HG02981 (cell line): ENCODE data around the gene DYNLRB1.

Experiments used
- ATAC-seq: cut with Tn5 transposase; IDR thresholded peaks from one replicate; pipeline ENCODE4 v1.9.1; 2021; ENCODE audit warnings: mild to moderate bottlenecking, moderate library complexity; ENCODE audit not compliant: unreplicated experiment

Gene DYNLRB1

DNA sequence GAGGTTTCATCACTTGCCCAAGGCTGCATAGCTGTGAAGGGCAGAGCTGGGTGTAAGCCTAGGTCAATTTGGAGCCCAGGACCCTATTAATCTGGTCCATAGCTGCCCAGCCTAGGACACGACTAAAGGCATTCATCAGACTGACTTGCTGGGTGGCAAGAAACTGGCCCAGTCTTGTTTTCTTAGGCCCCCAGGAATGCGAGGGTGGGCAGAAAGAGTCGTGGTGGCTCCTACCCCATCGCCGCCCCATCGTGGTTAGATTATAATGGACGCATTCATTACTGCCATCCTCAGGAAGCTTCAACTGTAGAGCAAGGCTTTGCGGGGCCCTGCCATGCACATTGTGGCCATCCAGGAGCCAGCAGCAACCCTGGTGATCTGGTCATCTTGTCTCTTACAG, 16.1 kb downstream of the DYNLRB1 start:
- ATAC-seq: no peak

DNA sequence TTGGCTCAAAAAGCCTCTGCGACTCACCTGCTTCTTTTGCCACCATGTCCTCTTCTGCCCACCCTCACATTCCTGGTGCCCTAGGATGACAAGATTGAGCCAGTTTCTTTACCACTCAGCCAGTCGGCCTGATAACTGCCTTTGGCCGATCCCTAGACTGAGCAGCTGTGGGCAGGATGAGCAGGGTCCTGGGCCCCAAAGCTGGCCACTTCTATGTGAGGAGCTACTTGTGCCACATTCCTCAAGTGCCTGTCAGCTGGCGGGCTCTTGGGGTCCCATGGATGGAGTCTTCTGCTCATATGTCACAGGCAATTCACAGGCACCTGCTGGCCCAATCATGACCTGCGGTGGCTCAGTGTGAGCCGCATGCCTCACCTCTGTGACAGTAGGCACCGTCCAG, 16.5 kb downstream of the DYNLRB1 start:
- no peak for ATAC-seq

DNA sequence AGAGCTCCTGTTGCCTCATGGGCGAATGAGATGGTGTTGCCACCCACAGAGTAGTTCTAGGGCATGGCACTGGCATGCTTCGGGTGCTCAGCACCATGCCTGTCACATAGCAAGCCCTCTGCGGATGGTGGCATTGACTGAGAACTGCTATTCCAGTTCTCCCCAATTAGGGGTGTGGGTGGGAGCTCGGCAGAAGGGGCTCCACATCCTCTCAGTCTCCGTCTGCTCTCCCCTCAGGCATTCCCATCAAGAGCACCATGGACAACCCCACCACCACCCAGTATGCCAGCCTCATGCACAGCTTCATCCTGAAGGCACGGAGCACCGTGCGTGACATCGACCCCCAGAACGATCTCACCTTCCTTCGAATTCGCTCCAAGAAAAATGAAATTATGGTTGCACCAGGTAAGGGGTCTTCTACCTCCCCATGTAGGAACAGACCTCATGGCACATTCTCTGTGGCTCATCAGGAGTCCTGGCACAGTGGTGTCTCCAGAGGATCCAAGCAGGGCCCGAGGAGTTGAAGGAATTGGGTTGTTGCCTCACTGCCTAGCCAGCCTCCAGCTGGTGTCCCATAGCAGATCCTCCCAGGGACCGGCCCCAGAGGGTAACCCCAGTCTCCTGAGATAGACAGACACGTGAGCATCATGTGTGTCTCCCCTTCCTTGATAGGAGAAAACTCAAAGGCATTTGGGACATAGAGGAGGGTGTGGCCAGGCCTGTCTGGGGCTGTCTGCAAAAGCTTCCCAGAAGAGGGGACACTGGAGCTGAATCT, 18.4 kb downstream of the DYNLRB1 start:
- no peak for ATAC-seq

DNA sequence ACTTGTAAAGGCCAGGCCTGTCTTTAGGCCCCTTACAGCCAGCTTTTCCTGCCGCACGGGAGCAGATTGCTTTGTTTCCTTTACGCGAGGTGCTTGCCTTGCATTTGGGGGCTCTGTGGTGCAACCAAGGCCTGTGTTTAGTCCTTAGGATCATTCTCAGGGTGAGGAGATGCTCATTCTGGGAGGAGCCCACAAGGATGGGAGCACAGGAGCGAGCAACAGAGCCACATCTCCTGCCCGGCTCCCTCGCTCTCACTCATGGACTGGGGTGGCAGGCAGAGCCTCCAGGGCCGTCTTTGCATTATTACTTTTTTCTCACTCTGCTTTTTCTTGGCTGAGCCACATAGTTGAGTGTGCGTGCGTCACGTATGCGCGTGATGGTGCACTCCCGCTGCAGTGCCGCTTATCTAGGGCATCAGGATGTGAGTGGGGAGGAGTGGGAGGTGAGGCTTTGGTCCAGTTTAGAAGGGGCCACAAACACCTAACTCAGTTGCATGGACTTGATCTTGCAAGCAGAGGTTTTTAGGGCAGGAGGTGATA, 19.1 kb downstream of the DYNLRB1 start:
- ATAC-seq: no peak

DNA sequence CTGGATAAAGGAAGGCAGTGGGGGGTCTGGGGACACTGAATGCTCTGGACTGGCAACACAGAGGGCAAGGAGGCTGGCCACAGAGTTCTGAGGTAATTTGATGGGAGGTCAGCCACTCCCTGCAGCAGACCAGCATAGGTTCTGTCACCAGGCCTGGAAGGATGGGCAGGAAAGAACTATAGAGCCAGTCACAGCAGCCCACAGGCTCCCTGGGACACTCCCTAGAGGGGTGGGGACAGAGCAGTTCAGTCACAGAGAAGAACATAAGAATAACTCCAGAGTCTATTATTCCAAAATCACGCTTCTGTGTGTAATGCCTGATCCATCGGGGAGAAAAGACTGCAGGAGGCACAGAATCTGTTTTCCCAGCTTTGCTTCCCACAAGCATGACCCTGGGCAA, 19.6 kb downstream of the DYNLRB1 start:
- no peak for ATAC-seq

DNA sequence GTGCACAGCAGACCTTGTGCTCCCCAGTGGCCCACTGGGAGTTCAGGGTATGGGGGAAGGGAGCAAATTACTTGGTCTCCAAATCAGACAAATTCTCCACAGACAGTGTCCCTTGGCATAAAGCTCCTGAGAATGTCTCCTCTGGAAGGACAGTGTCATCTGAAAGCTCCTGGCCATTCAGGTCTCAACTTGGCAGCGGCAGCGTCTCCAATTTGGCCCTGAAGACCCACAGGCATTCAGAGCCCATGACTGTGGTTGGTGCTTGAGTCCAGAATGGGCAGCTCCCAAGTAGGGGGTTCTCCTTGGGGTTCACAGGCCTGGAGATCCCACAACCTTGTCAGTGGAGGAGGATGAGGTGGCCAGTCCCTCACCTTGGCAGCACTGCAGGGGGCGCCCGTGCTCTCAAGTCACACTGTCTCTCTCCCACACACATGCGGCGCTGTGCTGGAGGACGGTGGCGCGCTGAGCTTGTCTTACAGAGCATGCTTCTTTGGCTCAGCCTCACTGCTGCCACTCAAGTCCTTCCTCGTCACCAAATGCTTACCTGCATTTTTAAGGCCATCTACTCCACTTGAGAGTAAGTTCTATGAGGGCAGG, 20.7 kb downstream of the DYNLRB1 start:
- ATAC-seq: no peak

DNA sequence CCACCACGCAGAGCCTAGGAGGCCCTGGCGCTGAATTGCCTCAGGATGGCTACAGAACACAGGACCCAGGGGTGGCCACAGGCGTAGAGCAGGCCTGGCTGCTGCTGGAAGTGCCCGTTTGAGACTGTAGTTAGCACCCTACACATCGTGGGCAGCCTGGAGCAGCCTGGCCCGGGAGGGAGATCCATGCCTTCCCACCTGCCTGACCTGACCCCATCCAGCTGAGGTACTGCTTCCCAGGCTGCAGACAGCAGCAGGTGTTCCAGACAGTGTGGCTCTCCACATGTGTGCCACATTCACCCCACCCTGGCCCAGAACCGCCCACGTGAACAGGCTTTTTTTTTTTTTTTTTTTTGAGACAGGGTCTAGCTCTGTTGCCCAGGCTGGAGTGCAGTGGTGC, 21.4 kb downstream of the DYNLRB1 start:
- ATAC-seq: no peak

DNA sequence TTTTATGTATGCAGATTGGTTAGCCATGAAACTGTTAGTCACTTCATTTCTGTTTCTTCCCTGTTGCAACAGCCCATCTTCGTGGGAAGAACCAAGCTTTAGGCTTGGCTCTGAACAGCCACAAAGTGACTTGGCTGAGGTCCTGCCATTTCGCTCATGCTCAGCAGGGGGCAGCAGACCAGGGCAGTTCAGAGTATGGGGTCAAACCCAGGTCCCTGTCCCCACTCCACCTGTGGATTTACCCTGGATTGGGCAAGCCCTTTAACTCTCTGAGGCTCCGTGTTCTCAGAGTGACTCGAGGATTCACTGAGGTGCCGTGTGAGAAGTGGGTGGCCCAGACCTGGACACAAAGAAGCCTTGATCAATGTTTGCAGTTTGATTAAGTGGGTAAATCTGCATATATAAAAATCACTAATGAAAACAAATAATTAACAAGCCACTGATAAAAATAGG, 22.5 kb downstream of the DYNLRB1 start:
- ATAC-seq: no peak

DNA sequence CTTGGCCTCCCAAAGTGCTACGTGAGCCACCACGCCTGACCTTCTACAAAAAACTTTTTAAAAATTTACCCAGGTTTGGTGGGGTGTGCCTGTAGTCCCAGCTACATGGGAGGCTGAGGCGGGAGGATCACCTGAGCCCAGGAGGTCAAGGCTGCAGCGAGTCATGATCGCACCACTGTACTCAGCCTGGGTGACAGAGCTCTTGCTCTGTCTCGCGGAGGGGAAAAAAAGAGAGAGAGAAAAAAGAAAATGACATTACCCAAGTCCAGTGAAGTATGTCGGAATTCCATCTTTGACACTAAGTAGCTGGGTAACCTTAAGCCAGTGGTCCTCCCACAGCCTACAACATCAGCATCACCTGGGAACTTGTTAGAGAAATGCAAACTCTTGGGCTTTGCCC, 23.5 kb downstream of the DYNLRB1 start:
- no peak for ATAC-seq

DNA sequence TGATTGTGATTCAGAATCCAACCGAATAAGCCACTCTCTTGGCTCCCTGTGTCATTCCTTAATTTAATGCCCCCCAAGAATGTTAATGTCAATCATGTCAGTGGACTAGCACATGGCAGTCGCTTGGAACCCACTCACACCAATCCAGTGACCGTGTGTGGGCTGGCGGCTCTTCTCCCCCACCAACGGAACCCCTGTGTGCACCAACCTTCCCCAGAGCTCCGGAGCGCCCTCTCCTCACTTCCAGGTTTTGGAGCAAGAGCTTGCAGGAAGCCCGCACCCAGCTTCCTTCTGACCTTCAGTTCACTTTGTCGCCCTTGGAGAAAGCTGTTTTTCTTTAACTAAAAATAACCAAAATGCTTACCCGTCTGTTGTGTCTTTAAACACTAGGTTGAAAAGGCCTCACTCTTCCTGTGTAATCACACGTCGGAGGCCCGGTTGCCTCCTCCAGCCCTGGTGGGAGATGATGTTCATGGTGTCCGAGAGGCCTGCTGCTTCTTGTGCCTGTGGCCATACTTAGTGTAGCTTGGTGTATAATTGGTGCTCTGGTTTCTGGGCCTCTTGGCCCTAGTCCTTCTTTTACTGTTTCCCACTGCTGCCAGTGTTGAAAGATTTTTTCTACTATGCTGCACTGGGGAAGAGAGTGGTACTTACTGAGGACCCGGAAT, 24.5 kb downstream of the DYNLRB1 start:
- ATAC-seq: no peak

DNA sequence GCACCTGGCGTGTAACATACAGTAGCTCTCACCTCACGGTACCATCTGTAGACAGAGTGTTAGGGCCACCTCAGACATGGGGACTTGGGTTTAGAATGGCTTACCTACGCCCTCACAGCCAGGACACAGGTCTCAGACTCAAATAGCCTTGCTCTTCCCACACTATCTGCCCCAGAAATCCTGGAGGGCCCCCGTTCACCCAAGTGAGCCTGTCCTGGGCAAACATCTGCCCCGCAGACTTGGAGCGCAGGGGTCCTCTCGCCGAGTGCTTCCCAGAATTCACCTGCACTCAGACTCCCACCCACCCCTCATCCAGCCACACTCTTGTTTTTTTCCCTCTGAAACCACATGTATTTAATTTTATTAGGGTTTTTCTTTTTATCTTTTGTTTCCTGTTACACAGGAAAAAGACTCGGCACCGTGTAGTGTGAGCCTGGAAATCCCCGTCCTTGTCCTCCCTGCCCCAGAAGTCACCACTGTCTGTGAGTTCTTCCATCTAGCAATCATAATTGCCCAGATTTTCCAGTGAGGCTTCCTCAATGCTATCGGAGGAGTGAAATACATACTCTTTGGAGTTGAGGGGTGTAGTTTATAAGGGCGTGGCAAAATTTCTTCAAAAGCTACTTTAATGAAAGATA, 25.2 kb downstream of the DYNLRB1 start:
- no peak for ATAC-seq

DNA sequence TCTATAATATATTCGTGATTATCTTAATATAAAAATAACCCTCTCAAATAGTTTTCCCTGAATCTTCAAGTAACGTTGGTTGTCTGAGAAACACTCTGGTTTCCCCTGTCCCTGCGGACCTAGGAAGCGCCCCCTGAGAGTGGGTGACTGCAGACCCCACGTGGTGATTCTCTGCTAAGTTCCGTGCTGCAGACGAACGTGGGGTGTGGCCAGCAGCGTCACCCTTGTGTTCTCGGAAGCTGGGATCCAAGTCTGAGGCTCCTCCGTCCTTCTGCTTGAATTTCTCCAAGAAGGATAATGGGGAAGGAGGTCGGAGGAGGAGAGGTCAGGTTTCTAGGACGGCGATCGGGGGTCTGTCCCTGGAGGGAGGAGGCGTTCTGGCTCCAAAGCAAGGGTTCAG, 25.7 kb downstream of the DYNLRB1 start:
- no peak for ATAC-seq

DNA sequence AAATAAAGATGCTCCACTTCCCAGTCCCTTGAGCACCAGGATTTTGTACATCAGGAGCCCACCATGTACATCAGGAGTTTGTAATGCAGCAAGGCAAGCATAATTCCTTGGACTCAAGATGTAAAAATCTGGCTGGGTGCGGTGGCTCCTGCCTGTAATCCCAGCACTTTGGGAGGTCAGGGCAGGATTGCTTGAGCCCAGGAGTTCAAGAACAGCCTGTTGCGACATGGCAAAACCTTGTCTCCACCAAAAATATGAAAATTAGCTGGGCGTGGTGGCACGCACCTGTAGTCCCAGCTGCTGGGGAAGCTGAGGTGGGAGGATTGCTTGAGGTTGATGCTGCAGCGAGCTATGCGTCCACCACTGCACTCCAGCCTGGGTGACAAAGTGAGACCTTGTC, 26.2 kb downstream of the DYNLRB1 start:
- ATAC-seq: no peak

DNA sequence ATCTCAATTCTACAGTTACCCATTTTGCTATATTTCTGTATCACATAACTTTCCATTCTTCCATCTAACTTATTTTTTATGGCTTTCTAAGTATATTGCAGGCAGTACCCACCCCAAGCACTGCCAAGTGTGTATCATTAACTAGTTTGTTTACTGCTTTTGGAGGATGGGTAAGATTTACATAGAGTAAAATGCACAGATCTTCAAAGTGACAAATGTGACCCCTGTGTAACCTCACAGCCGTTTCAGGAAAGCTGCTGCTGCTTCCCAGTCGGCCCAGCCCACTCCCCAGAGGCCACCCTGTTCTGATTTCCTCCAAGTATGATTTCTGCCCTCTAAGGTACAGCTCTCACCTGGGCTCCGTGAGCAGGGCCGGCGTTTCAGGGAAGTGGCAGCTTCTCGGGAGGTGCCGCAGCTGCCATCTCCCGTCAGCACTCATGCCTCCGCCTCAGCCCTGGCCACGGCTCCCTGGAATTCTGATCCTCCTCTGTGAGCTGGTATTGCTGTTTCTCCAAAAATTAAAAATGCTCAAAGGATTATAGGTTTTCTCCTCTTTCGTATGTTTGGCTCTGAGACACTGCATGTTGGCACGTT, 27.3 kb downstream of the DYNLRB1 start:
- no peak for ATAC-seq

DNA sequence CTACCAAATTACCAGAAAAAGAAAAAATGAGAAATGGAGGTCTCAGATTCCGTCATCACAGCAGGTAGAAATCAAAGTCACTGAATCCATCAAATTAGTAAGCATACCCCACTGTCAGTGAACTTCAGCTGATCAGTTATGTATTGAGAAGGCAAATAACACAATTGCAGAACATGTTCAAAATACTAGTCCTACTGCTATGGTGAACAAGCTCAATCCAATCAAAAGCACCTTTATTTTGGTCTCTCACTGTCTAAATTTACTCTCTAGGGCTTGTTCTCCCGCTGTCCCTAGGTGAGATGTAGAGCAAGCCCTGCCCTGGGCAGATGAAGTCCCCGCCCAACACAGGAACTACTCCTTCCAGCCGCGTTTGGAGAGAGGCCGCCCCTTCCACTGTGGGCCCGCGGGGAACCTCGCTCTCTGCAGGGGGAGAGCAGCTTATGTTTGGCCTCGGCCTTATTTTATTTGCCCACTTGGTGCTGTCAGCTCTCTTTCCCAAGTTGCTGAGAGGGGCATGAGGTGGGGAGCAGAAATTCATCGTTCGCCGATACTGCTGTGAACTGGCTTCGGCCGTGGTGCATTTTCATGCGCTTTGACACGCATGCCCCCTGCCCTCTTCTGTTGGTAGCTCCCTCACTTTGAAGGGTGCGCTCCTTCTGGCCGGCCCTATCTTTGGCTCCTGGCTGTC, 28.0 kb downstream of the DYNLRB1 start:
- ATAC-seq: no peak

DNA sequence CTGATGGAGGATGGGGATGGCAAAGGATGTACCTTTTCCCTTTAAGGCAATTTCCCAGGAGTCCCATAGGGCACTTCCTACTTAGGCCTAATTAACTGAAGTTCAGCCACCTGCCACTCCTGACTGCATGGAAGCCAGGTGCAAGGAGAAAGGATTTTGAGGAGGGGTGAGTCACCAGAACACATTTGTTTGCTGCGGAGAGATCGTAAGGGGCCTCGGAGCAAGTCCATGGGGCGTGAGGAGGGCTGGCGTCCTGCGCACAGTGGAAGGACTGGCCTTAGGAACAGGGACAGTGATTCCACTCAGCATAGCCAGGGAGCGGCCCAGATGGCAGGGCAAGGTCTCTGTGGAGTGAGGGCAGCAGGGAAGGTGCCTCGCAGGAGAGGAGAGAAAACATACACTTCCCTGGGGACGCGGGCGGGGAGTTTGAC, 30.5 kb downstream of the DYNLRB1 start:
- ATAC-seq: no peak

DNA sequence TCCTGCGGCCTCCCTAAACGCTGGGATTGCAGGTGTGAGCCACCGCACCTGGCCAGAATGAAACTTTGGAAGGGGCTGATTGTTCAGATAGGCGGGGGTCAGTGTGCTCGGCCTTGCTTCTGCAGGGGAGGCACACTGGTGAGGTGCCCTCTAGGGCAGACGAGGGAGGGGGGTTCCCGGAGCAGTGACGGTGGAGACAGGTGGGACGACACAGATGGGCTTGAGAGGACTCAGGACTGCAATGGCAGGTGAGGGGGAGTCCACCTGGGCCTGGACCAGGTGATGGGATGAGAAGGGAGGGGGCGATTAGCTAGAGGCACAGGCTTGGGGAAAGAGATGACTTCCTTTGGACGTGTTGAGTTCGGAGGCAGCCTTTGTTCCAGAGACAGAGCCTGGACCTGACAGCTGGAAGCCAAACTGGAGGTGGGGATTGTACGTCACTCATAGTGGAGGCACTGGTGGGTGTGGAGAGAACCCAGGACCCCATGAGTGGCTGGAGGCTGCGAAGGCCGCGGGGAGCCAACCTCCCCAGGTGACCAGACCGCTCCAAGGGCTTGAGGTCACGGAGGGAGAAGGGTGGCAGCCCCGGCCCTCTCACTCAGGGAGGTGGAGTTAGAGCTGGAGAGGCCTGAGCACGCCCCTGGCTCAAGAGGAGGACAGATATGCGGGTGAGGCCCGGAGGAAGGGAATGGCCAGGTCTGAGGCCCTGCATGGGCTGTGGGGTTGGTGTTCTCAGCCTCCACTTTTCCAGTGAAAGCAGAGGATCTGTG, 31.8 kb downstream of the DYNLRB1 start:
- no peak for ATAC-seq

DNA sequence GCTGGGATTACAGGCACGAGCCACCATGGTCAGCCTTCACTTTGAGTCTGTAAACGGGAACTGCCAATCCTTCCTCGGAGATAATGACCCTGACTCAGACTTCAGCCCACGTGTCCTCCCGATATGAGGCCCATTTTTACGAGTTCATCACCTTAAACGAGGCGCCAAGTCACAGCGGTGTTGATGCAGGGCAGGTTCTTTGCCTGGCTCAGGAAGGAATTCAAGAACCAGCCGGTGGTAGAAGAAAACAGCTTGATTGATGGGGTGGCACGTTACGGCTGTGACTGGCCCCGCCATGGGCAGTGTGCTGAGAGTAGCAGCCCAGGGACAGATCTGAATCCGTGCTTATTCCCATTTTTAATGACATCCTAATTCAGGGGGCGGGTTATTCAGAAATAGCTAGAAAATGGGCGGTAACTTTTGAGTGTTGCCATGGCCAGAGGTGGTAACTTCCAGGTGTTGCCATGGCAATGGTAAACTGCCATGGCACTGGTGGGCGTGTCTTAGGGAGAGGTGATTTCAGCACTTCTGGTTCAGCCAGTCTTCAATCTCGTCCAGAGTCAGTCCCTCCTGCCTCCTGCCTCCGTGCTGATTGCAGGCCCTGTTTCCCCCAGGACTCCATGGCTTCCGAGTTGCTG, 33.2 kb downstream of the DYNLRB1 start:
- no peak for ATAC-seq

DNA sequence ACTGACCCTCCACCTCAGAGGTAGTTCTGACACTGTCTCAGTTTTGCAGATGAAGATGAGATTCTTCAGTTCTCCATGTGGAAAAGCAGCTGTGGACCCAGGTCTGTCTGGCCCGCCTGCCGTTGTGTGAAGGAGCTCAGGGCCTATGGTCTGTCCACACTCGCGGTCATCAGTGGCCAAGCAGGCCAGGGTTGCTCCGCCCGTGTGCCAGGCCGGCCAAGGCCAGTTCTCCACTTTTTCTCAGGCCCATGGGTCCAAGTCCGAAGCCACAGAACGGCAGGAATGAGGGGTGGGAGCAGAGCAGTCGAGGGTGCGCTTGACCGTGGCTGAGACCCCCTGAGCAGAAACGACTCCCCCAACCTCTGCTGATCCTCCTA, 33.7 kb downstream of the DYNLRB1 start:
- no peak for ATAC-seq
